Sigmoid colon (tissue), 4 donors: ENCODE results near the gene HSD17B12.
"Not testable (repeated sequence)": the region's sequence is repeated elsewhere in the genome, so short reads cannot be mapped to it uniquely, and the experiment has no call there.

Experiments used
- CTCF ChIP-seq, 4 experiments: fragments of 450-650 bp in 3 of 4; fragments of 200-600 bp in 1 of 4; IDR thresholded peaks; one replicate each; pipeline ENCODE4 v1.5.1; 2016 to 2019; ENCODE audit warnings: antibody characterized with exemption in 4 of 4, mild to moderate bottlenecking in 3 of 4, moderate library complexity in 2 of 4
- EP300 ChIP-seq, 4 donors: sonication (generic); formaldehyde crosslinking; IDR thresholded peaks; one replicate each; pipeline ENCODE4 v1.6.1; 2017; ENCODE audit warnings: antibody characterized with exemption in 4 of 4
- POLR2AphosphoS5 ChIP-seq, 4 donors: sonication (generic); formaldehyde crosslinking; IDR thresholded peaks; one replicate each; pipeline ENCODE4 v1.6.1; 2017; ENCODE audit warnings: antibody characterized with exemption in 4 of 4

GRCh38 chr11:43768654-43769053, 88.1 kb downstream of the HSD17B12 start:
- TF ChIP-seq CTCF, POLR2AphosphoS5, EP300 (IDR thresholded peaks at IDR 0.05): not testable (repeated sequence)
